SK-N-MC (cell line): Measurements from ENCODE around the gene KIAA0513.

Experiments
- DNase-seq: peaks from one replicate; pipeline ENCODE4 v3.0.0-alpha.2; 2011; ENCODE audit warnings: low read depth, low spot score
- H3K27ac ChIP-seq: fragments of 200-600 bp; sonication (generic); 2 replicates; pipeline ENCODE4 v1.5.1; 2016; ENCODE audit warnings: mixed run types
- H3K36me3 ChIP-seq: fragments of 200-600 bp; sonication (generic); 2 replicates; pipeline ENCODE4 v1.6.1; 2017; ENCODE audit warnings: antibody characterized with exemption, low read length, mixed read lengths; ENCODE audit not compliant: insufficient read depth
- H3K4me3 ChIP-seq: fragments of 200-600 bp; sonication (generic); 2 replicates; pipeline ENCODE4 v1.5.1; 2016
- H3K9ac ChIP-seq: fragments of 200-600 bp; sonication (generic); 2 replicates; pipeline ENCODE4 v1.8.0; 2017; ENCODE audit warnings: mixed run types, mixed read lengths; ENCODE audit not compliant: insufficient read length
- H3K9me3 ChIP-seq: fragments of 200-600 bp; sonication (generic); 2 replicates; pipeline ENCODE4 v1.6.1; 2017; ENCODE audit warnings: low read depth, mild to moderate bottlenecking, antibody characterized with exemption, low read length, moderate library complexity, mixed read lengths
- EZH2 ChIP-seq: fragments of 200-600 bp; sonication (generic); IDR thresholded peaks from one replicate; pipeline ENCODE4 v1.6.1; 2017; ENCODE audit warnings: antibody characterized with exemption
- FOXP2 ChIP-seq: optimal IDR thresholded peaks from 2 replicates; pipeline ENCODE3; 2011; ENCODE audit warnings: mild to moderate bottlenecking, moderate library complexity; ENCODE audit not compliant: insufficient read depth; ENCODE audit errors: extremely low read length, control extremely low read depth
- POLR2AphosphoS5 ChIP-seq: IDR thresholded peaks from 2 replicates; pipeline ENCODE4 v1.6.1; 2012; ENCODE audit warnings: mild to moderate bottlenecking, low read depth, low read length, borderline replicate concordance

The KIAA0513 gene

DNA sequence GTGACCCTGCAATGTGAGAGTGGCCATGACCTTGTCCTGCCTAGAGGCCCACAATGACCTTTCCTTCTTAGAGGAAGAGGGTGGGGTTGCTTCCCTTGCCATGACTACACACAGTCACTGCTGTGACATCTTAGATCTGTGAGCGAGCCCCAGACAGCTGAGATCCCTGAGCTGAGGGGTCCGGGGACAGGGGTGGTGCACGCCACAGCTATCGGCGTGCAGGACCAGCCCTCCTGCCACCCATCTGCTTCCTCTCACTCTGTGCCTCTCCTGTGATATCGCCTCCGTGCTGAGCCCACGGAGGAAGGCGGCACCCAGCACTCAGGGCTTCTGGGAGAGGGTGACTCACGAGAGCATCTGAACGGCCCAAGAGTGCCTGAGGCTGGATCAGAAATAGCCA is 35.2 kb downstream of the KIAA0513 start:
- no peak overlapping the region for H3K9ac ChIP-seq
- DNase-seq = no peak
- TF ChIP-seq POLR2AphosphoS5 (no peak), EZH2 (no peak), FOXP2 (no peak)
- H3K4me3 ChIP-seq = no peak overlapping the region
- H3K27ac ChIP-seq = no peak overlapping the region
- H3K9me3 ChIP-seq = no peaks in the 10 kb centered on the region
- H3K36me3 ChIP-seq = no peaks in the 10 kb centered on the region

DNA sequence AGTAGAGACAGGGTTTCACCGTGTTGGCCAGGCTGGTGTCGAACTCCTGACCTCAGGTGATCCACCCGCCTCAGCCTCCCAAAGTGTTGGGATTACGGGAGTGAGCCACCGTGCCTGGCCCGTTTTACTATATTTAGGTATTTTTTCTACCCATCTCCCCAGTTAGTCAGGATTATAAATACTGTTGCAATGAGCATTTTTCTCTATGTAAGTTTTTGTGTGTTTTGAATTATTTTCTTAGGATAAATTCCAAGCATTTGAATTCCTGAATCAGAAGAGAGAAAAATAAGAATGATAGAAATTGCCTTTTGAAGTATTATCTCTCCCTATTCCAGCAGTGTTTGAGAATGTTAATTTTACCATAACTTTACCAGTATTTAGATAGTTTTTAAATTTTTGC is 36.6 kb downstream of the KIAA0513 start:
- no peak overlapping the region for H3K27ac ChIP-seq
- H3K4me3 ChIP-seq = no peak overlapping the region
- no peaks in the 10 kb centered on the region for H3K9me3 ChIP-seq
- no peak for TF ChIP-seq EZH2
- no peak for TF ChIP-seq FOXP2
- TF ChIP-seq POLR2AphosphoS5 = no peak
- no peak for DNase-seq
- H3K36me3 ChIP-seq = no peaks in the 10 kb centered on the region
- H3K9ac ChIP-seq = no peak overlapping the region

DNA sequence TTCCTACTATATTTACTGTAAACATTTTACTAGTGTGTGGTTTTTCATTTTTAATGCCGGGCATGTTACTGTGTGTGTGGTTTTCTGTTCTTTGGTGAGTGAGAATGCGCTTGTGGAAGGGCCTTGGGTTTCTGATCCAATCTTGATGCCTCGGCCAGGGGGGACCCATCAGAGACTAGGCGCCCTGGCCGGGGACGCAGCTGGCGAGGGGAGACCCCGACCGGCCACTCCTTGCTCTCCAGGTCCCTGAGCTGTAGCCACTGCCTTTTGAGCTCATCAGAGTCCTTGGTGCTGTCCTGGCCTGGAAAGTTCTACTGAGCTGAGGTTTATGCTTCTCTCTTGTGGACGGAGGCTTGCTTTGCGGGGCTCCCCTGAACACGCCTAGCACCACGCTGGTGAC is 37.5 kb downstream of the KIAA0513 start:
- H3K9me3 ChIP-seq = no peaks in the 10 kb centered on the region
- H3K36me3 ChIP-seq = no peaks in the 10 kb centered on the region
- no peak for DNase-seq
- no peak overlapping the region for H3K27ac ChIP-seq
- TF ChIP-seq POLR2AphosphoS5 = no peak
- no peak for TF ChIP-seq FOXP2
- no peak for TF ChIP-seq EZH2
- H3K9ac ChIP-seq = no peak overlapping the region
- H3K4me3 ChIP-seq = no peak overlapping the region

DNA sequence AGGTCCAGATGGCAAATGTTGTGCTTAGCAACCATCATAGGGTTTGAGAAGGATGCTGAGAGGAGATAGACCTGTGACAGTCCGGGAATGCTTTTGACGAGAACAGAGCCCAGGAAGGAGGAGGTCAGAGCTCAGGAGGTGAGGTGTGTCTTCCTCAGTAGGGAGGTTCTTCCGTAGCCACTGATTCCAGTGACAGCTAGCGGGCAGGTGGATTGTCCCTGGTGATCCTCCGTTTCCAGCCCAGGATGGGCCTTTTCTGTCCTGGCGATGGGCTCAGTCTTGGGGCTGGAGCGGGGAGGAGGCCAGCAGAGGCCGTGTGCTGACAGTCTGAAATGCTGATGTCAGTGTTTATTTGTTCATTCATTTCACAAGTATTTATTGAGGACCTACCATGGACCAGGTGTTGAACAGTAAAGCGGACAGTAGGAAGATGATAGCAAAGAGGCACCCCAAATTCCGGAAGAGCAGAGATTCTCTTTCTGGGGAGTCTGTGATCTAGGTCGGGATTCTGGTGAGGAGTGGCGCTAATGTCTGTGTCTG is 38.8 kb downstream of the KIAA0513 start:
- Histone ChIP-seq H3K36me3 (no peaks in the 10 kb centered on the region), H3K9ac (no peak overlapping the region), H3K27ac (no peak overlapping the region), H3K9me3 (no peaks in the 10 kb centered on the region), H3K4me3 (no peak overlapping the region)
- DNase-seq = no peak
- TF ChIP-seq POLR2AphosphoS5 (no peak), FOXP2 (no peak), EZH2 (no peak)

DNA sequence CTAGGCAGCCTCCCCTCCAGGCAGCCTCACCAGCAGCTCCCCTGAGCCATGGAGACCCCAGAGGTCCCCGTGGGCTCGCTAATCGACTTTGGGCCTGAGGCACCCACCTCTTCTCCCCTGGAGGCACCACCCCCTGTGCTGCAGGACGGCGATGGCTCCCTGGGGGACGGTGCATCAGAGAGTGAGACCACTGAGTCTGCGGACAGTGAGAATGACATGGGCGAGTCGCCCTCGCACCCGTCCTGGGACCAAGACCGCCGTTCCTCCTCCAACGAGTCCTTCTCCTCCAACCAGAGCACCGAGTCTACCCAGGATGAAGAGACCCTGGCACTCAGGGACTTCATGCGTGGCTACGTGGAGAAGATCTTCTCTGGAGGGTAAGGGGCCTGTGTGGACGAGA is 39.4 kb downstream of the KIAA0513 start:
- no peak for TF ChIP-seq FOXP2
- TF ChIP-seq EZH2 = no peak
- TF ChIP-seq POLR2AphosphoS5 = no peak
- no peaks in the 10 kb centered on the region for H3K9me3 ChIP-seq
- H3K36me3 ChIP-seq = no peaks in the 10 kb centered on the region
- H3K9ac ChIP-seq = no peak overlapping the region
- no peak for DNase-seq
- H3K27ac ChIP-seq = no peak overlapping the region
- H3K4me3 ChIP-seq = no peak overlapping the region

DNA sequence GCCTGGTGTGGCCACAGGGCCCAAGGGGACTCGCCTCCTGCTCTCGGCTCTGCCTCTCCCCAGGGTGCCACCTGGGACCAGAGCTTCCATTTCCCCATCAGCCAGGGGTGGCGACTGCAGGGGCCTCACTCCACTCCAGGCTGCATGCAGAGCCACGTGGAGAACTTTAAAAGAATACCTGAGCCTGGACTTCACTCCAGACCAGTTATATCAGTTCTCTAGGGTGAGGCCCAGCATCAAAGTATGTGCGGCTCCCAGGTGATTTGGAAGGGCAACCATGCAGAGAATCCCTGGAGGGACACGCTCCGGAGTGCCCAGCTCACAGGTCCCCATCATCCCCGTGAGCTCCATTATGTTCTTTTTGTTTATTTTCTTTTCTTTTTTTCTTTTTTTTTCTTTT is 39.8 kb downstream of the KIAA0513 start:
- no peak overlapping the region for H3K27ac ChIP-seq
- H3K4me3 ChIP-seq = no peak overlapping the region
- TF ChIP-seq FOXP2 (no peak), POLR2AphosphoS5 (no peak), EZH2 (no peak)
- DNase-seq = no peak
- H3K9me3 ChIP-seq = no peaks in the 10 kb centered on the region
- H3K9ac ChIP-seq = no peak overlapping the region
- H3K36me3 ChIP-seq = no peaks in the 10 kb centered on the region

DNA sequence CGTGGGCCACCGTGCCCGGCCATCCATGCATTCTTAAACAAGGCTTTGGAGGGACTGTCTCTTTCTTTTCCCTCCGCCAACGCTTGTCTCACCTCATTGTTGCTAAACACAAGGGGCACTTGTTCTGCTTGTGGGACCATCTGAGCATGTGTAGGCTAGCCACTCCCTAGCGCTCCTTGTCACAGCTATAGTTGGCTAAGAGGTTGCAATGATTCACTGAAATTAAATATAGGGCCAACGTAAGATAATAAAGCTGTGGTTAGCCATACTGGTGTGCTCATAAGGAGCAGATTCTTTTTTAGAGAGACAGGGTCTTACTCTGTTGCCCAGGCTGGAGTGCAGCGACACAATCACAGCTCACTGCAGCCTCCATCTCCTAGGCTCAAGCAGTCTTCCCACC is 41.2 kb downstream of the KIAA0513 start:
- DNase-seq = no peak
- Histone ChIP-seq H3K9ac (no peak overlapping the region), H3K27ac (no peak overlapping the region), H3K36me3 (no peaks in the 10 kb centered on the region), H3K4me3 (no peak overlapping the region), H3K9me3 (no peaks in the 10 kb centered on the region)
- TF ChIP-seq FOXP2 (no peak), EZH2 (no peak)

DNA sequence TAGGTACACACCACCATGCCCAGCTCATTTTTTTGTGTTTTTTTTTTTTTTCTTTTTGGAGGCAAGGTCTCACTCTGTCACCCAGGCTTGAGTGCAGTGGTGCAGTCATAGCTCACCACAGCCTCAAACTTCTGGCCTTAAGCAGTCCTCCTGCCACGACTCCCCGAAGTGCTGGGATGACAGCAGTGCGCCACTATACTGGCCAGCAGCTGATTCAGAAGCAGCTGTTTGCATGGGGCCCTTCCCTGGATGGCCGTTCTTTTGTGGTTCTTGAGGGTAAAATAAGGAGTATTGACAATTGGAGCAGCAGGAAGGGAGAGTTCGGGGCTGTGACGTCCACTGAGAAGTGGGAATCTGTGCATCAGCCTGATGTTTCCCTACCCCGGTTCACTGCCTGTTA is 41.6 kb downstream of the KIAA0513 start:
- no peak for DNase-seq
- TF ChIP-seq POLR2AphosphoS5 (no peak), EZH2 (no peak), FOXP2 (no peak)
- Histone ChIP-seq H3K36me3 (no peaks in the 10 kb centered on the region), H3K4me3 (no peak overlapping the region), H3K27ac (no peak overlapping the region), H3K9ac (no peak overlapping the region), H3K9me3 (no peaks in the 10 kb centered on the region)
